NCI-H146 (cell line): ENCODE results near the gene LIPJ.

Source experiments
- DNase-seq: peaks from one replicate; lab custom pipeline; 2025; lab: John Stamatoyannopoulos, UW

LIPJ gene, protein sequence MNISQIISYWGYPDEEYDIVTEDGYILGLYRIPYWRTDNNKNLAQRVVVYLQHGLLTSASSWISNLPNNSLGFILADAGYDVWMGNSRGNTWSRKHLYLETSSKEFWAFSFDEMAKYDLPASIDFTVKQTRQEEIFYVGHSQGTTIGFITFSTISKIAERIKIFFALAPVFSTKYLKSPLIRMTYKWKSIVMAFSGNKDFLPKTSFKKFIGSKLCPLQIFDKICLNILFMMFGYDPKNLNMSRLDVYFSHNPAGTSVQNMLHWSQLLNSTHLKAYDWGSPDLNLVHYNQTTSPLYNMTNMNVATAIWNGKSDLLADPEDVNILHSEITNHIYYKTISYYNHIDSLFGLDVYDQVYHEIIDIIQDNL

DNA sequence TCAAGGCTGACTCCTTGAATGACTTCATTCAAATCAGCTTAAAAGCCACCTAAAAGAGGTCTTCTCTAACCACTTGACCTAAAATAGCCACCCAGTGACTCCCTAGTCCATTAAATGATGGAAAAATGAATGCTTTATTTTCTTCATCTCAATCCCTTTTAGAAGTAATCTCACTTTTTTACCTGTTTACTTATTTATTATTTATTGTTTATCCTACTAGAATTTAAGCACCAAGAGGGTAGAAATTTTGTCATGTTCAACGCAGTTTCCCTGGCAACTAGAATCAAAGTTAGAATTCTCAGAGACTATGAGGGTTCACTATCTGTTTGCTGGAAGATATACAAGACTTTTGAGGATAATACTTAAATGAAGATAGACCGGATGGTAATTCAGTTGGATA is at the start of gene LIPJ:
TSS of gene LIPJ (plus strand) at position 301 of the 400 bp plus-strand sequence. CDS start 3,926 bp downstream, outside the sequence.
- DNase-seq: no peak

DNA sequence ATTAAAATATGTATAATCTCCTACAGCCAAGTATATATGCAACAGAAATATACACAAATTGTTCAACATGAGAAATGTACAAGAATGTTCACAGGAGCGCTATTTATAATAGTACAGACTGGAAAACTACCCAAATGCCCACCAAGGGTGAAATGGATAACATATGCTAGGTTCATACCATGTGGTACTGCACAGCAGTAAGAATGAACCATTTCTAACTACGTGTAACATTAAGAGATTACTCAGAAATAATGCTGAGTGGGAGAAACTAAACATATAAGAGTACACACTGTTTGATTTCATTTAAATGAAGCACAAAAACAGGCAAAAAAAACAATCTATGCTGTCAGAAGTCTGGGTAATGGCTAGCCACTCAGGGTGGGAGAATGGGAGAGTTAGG is 49.2 kb upstream of the LIPJ start:
- DNase-seq: no peak

DNA sequence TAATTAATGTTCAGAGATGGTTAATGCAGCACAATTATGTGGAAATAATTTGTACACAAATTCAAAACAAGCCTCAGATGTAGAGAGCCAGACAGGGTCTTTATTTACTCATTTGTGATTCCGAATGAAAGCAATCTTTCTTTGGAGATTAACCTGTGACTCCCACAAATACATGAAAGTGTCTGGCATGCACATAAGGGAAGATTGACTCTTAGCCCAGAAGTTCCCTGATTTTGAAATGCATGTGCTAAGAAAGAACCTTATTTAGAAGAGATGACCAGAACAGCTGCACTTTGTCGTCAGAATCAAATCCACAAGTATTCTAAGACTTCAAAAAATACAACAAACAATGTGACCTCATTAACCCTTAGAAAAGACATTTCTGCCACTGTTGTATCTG is 48.5 kb upstream of the LIPJ start:
- no peak for DNase-seq

DNA sequence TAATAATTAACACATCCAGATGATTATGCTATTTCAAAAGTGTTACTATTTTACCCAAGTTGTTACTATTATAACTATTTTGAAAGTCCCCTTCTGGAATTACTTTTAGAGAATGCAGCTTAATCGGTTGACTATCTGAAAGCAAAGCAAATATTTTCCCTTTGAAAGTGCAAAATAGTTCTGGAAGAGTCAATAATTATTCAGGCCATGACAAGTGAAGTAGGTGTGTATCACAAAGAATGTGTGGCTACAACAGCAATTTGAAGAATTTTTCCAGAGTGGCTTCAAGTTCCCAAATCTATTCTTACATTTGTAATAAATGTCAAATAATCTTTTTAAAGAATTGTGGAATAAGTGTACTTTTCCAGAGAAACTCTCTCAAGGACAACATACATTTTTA is 46.2 kb upstream of the LIPJ start:
- no peak for DNase-seq

DNA sequence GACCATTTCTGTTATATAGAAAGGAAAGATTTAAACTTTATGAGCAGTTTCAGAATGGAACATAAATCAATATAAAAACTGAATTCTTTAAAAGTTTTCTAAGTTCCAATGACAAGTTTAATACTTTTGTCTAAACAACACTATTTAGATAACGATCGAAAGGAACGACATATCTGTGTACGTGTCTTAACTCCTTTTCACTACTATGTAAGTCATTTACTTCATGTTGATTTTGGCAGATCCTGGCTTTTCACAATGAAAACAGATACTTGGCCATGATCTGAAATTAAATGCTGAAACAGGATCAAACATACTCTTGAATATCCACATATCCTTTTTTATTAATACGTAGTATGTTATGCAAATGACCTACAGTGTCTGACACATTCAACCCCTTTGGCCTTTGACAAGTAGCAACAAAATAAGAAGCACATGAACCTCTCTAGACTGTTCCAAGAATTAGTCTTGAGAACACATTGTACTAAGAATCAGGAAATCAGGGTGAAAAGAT is 45.4 kb upstream of the LIPJ start:
- DNase-seq: no peak

DNA sequence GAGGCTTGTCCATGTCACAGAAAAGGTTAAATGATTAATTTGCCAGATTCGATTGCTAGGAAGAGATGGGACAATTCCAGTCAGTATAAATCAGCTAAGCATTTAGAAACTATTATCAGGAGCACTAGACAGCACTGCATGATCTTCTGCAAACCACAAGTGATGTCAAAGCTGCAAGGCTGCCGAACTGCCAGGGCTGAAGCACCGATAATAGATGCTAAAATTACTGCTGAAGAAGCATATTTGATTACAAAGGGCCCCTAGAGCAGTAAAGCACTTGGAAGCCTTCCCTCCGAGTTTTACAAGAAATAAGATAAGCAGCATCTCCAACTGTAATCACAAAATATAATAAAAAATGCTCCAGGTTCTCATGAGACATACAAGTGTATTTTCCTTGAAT is 44.0 kb upstream of the LIPJ start:
- no peak for DNase-seq

DNA sequence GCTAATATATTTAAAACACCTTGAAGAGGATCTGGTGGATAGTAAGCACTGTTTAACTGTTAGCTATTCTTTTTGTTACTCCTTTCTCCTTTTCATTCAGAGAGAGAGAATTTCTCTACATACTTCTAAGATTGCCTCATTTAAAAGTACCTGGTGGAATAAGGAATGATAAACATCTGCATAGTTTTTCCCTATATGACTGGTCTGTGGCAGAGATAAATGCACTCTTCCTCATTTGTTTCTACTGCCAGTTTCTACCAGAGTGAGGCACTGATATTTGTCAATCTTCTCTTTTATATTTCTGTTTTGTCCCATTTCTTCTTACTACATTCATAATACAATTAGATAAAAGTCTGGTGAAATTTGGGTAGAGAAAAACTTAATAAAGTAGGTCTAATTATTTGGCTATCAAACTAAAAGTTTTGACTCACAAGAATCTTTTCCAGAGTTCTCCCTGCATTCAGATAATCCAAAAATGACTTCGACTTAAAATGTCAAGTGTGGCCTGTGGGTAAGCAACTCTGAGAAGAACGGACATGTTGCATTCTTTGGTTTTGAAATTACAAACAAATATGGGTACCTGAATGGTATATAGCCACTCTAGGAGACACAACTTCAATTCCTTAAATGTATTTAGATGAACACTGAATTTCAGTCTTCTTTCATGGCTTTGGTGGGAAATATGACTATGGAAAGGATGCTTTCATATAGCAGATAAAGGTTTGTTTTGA is 42.3 kb upstream of the LIPJ start:
- DNase-seq: no peak

DNA sequence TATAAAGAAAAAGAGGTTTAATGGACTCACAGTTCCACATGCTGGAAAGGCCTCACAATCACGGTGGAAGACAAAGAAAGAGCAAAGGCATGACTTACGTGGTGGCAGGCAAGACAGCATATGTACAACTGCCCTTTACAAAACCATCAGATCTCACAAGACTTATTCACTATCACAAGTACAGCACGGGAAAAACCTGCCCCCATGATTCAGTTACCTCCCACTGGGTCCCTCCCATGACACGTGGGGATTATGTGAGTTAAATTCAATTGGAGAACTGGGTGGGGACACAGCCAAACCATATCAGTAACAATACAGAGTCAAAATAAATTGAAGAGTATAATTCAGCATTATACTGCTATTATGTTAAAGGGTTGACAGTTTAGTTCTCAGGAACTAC is 41.2 kb upstream of the LIPJ start:
- no peak for DNase-seq

DNA sequence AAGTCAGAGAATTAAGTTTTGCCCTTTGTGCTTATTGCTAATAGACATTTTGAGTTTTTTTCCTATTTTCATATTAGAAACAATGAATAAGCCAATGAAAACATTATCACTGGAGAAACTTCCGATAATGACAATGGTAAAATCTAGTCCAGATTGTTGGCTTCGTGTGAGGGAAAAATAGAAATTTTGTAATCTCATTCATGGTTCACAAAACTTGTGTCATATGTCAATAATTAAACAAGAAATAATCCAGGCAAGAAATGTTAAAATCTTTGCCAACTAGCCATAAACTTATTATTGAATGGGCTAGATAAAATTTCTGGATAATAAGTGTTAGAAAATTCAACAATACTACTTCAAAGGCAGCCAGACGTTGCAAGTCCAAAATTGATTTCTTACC is 40.1 kb upstream of the LIPJ start:
- DNase-seq: no peak

DNA sequence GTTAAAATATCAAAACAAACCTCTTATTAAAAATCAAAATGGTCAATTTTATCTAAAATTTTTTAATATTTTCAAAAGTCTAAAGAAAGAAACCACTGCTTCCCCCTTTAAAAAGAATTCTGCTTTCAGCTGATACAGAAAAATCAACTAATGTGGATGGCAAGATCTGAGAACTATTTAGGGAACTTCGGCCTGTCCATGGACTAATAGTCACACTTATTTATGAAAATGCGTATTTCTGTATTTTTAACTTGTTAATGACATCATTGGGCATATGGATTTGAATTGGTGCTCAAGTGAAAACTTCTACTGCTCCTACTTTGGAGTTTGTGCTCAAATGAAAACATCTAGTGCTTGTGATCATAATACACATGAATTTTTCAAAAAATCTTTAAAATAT is 35.3 kb upstream of the LIPJ start:
- no peak for DNase-seq

DNA sequence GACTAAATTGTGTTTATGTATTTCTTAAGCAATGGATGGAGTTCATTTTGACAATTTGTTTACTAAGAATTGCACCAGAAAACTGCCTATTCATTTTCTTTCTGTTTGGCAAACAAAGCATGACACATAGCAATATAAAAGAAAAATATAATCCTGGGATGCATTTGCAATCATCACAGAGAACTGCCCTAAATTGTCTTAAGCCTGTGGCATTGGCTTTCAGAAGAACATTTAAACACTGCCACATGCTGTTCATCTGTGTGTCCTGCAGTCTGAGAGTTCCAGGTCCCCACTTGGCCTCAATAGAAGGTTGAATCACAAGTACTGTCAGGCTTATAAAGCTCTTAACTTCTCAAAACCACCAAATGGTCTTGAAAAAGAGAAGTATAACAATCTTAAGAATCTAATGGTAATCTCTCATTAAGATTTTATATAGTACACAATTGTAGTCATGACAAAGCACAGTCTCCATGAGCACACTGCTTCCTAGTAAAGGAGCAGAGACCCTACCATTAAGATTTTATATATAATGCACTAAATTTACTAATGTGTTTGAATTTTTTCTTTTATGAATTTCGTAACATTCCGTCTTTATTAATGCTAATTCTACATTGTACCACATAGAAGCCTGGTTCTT is 33.3 kb upstream of the LIPJ start:
- peak; percentile 59 for DNase-seq

DNA sequence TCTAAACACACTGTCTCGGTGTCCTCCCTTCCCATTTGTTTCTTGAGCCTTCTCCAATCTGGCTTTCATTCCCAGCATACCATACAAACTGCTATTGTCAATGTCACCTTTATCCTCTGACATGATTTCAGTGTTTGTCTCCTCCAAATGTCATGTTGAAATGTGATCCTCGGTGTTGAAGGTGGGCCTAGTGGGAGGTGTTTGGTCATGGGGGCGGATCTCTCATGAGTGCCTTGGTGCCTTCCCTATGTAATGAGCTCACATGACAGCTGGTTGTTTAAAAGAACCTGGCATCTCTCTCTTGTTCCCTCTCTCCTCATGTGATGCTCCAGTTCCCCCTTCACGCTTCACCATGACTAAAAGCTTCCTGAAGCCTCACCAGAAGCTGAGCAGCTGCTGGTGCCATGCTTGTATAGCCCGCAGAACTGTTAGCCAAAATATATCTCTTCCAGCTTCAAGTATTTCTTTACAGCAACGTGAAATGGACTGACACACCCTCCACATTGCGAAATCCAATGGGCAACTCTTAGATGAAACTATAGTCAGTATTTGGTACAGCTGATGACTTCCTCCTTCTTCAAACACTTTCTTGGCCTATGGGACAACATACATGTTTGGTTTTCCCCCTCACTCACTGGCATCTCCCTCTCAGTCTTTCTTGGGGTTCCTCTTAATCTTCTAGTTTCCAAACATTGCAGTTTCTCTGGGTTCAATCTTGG is 31.2 kb upstream of the LIPJ start:
- DNase-seq: no peak

DNA sequence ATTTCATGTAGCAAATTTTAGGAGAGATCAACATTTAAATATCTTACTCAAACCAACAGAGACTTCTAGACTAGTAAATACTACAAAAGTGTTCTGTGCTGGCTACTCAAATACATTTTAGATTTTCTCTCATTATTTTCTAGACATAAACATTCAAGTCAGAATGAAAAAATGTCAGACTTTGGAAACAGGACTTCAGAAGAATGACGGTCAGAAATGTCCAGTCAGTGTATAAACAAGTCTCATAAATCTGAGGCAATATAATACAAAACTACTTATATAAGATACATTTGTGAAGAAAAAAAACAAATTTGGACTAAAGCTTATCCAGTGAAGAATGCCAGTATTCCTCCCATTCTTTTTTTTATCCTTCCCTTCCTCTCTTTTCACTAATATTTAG is 29.3 kb upstream of the LIPJ start:
- DNase-seq: no peak

DNA sequence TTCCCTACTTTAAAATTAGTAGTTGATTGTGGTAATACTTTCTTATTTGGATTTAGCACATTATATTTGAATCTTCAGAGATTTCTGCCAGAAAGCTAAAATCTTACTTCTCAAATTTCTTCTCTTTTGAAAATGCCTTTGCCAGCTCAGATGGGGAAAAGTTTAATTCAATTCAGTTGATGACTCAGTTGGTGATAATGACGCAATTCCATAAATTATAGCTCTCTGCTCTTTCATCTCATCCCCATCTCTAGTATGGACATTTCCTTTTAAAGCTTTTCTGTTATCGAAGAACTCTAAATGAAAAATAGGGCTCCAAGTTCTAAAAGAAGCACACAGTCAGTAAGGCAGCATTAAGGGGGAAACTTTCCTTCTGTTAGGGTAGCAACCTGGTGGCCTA is 28.9 kb upstream of the LIPJ start:
- DNase-seq: no peak

DNA sequence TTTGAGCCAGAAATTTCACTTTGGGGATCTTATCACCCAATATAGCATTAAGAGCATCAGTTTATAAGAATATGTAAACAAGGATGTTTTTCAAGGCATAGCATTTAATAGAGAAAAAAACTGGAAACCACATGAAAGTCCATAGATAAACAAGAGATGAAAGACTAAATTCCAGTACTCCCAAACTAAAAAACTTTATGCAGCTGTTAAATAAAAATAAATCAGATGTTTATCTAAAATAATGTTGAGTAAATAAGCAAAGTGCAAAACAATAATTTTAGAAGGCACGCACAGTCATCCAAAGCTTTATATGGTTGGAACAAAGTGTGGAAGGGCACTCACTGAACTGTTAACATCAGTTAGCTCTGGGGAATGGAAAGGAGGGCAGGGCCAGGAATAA is 24.4 kb upstream of the LIPJ start:
- DNase-seq: no peak

DNA sequence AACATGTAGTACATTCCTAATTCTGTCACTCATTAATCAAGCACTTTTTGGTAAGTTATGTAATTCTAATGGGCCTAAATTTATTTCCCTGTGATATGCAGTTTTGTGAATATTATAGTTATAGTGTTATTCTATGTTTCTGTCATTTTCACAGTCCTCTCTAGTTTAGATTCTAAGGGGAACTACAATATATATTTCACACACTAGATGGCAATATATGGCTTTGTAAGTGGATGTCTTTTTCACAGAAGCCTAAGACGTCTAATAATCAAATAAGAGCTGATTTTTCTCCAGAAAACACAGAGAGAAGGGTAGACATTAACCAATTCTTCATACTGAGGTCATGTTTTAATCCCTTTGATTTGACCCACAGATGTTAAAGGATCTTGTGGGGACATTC is 21.5 kb upstream of the LIPJ start:
- peak; percentile 11 for DNase-seq

DNA sequence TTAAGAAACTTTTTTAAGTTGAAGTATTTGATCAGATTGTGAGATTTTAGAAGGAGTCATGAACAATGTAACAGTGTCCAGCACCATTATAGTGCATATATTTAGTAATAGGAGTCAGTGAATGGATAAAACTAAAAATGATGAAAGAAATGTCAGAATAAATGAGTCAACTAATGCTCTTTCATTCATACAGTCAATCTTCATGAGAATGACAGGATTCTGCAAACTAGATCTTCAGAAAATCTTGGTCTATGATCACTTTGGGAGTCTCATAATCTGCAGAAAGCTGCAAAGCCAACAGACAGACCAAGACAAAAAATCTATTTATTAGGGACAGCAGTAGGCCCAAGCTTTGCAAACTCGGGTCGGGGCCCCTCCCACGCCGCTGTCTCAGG is 4.2 kb upstream of the LIPJ start:
- no peak for DNase-seq

DNA sequence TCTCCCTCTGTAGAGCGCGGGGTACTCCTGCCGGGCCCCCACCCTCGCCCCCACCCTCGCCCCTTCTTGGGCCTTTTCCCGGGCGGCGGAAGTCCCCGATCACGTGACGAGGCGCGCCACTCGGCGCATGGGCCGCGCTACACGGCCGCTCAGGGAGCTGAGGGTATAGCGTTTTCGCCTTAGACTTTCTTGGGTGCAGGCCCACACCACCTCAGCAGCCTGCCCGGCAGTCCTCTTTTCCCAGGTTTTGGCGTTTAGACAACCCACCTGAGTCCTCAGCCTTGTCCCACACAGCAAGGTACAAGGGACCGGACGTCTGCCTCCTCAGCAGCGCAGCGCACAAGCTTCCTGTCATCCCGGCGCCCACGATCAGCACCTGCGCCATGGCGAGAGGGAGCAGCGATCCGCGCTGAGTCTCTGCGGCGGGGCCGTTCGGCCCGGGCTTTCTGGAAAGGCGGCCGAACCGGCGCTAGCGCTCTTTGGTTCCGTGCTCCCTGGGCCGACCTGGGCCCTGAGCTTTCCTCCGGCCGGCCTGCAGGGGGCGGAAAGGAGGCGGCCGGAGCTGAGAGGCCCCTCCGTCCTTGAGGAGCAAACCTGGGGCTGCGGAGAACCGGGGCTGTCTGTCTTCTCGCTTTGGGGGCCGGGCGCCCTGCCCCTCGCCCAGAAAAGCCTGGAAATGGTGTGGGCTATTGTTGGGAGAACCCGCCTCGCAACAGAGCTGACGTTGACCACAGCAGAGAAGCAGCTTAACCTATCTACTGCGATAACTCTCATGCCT is 3.6 kb upstream of the LIPJ start, which contains the start of gene RNLS:
TSS of gene RNLS (minus strand) at position 513 of the 778 bp plus-strand sequence.
- no peak for DNase-seq

DNA sequence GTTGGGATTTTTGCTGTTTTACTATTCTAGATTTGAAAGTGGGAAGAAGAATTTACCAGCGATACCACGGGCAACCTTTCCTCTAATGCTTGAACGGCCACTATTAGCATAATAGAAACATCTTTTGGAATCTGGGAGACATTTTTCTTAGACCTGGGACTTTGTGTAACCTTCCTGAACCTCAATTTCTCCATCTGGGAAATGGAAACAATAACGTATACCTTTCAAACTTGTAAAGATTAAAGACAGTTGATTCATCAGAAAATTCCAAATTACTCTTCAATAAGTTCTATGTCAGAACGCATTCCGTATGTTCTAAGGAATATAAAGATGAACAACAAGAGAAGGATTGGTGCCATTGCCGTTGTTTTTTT is 3.0 kb upstream of the LIPJ start:
- DNase-seq: no peak

DNA sequence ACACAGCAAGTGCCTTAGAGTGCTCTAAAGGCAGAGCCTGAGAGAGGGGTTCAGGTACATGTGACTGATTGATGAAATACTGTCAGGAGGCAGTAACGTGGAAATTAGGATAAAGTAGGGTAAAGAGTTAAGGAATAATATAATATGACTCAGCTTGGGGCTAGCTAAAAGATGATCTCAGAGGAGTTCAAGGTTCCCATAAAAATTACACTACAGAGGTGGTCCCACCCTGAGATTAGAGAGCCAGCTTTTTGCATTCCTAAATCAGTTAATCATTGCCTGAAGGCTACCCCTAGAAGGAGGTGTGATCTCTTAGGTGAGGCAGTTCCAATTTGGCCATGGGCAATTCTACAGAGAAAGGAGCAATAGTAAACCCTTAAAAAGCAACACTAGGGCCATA is 5.8 kb downstream of the LIPJ start:
- no peak for DNase-seq

DNA sequence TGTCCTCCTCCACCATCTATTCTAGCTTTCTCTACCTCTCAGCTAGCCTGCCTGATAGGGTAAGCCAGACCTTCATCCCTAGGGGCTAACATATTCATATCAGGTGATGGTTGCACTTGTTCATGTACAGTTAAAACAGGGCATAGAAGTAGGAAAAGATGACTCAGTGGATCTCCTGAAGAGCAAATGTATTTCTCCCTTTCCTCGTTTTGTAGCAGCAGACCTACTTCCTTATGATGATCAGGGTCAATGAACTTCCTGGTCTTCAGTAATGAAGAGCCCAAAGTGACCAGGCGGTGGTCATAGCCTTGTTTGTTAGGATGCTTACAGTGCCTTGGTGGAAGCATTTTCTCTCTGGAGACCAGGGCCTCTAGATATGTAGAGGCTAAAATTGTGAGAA is 6.3 kb downstream of the LIPJ start:
- DNase-seq: no peak

DNA sequence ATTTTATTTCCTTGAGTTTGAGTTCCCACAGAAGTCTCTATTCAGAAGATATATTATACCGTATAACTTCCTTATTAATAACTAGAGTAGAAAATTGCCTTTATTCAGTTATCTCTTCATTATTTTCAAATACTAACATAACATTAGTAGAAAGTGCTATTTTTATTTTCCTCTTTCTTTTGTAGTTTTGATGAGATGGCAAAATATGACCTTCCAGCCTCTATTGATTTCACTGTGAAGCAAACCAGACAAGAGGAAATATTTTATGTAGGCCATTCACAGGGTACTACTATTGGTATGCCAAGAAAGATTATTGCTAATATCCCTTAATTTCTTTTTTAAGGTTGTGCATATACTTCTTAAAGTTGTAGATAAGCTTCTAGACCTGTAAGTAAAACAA is 7.9 kb downstream of the LIPJ start:
- DNase-seq: no peak
